ENCODE data around the gene DOP1A.

GRCh38 chr6:83065511-83066192 lies 1.8 kb upstream of the DOP1A start, which contains the start of gene UBE3D:
- TF ChIP-seq RAD21 (IDR thresholded peaks at IDR 0.05) (peak; percentile 55 to 76), EGR1 (IDR thresholded peaks at IDR 0.05; ENCODE audit: low read depth in 2 of 2) (no peak), CTCF (IDR thresholded peaks at IDR 0.05; ENCODE audit: low read depth, low read length, missing input control) (peak; percentile 97), JUND (IDR thresholded peaks at IDR 0.05) (no peak), NR2F2 (IDR thresholded peaks at IDR 0.05) (no peak), TAF1 (conservative IDR thresholded peaks at IDR 0.05) (no peak)
